A204.1 (cell line): ENCODE results near the gene CEACAM6.
"Not testable (repeated sequence)": the region's sequence is repeated elsewhere in the genome, so short reads cannot be mapped to it uniquely, and the experiment has no call there.

Experiments
- FAIRE-seq: peaks from 2 replicates; lab custom pipeline; 2012; peaks lifted over from hg19 to GRCh38; lab: Jason Lieb, UNC

Gene CEACAM6

GRCh38 chr19:41755328-41755913 is at the start of gene CEACAM6:
Gene CEACAM6 (plus strand): TSS chr19:41755530. CDS start chr19:41755639, 109 bp downstream.
- no peak for FAIRE-seq

GRCh38 chr19:41706741-41707501 is 48.4 kb upstream of the CEACAM6 start:
- FAIRE-seq, result no peak

GRCh38 chr19:41707502-41707812 is 47.9 kb upstream of the CEACAM6 start:
- no peak for FAIRE-seq

GRCh38 chr19:41707871-41708371 is 47.4 kb upstream of the CEACAM6 start:
- FAIRE-seq, result no peak

GRCh38 chr19:41708481-41708880 is 46.8 kb upstream of the CEACAM6 start, which contains the start of gene CEACAM5:
Gene CEACAM5 (plus strand): TSS chr19:41708626. CDS start chr19:41708732, 106 bp downstream.
- FAIRE-seq, result no peak

- FAIRE-seq, result not testable (repeated sequence)
Measured at GRCh38 chr19:41709516-41709915, 45.8 kb upstream of the CEACAM6 start.

GRCh38 chr19:41709951-41710645 is 45.2 kb upstream of the CEACAM6 start:
- no peak for FAIRE-seq

- FAIRE-seq, result no peak
Measured at GRCh38 chr19:41711376-41712261, 43.7 kb upstream of the CEACAM6 start.

GRCh38 chr19:41714598-41714997 is 40.7 kb upstream of the CEACAM6 start:
- no peak for FAIRE-seq

- no peak for FAIRE-seq
Measured at GRCh38 chr19:41718761-41719160, 36.6 kb upstream of the CEACAM6 start.

GRCh38 chr19:41720103-41720502 is 35.2 kb upstream of the CEACAM6 start:
- FAIRE-seq, result no peak

GRCh38 chr19:41726493-41726892 is 28.8 kb upstream of the CEACAM6 start:
- no peak for FAIRE-seq

- no peak for FAIRE-seq
Measured at GRCh38 chr19:41734156-41734555, 21.2 kb upstream of the CEACAM6 start.

GRCh38 chr19:41734585-41734984 is 20.7 kb upstream of the CEACAM6 start:
- FAIRE-seq, result no peak

- FAIRE-seq, result no peak
Measured at GRCh38 chr19:41735071-41735600, 20.2 kb upstream of the CEACAM6 start.

- FAIRE-seq, result no peak
Measured at GRCh38 chr19:41739361-41739760, 16.0 kb upstream of the CEACAM6 start.

GRCh38 chr19:41740415-41741243 is 14.7 kb upstream of the CEACAM6 start:
- no peak for FAIRE-seq

GRCh38 chr19:41741244-41741554 is 14.1 kb upstream of the CEACAM6 start:
- no peak for FAIRE-seq

GRCh38 chr19:41744850-41745249 is 10.5 kb upstream of the CEACAM6 start:
- FAIRE-seq, result no peak

- no peak for FAIRE-seq
Measured at GRCh38 chr19:41745756-41746155, 9.6 kb upstream of the CEACAM6 start.

- no peak for FAIRE-seq
Measured at GRCh38 chr19:41746593-41747227, 8.6 kb upstream of the CEACAM6 start.
